ENCODE results near the gene TSPAN18.

Gene TSPAN18

DNA sequence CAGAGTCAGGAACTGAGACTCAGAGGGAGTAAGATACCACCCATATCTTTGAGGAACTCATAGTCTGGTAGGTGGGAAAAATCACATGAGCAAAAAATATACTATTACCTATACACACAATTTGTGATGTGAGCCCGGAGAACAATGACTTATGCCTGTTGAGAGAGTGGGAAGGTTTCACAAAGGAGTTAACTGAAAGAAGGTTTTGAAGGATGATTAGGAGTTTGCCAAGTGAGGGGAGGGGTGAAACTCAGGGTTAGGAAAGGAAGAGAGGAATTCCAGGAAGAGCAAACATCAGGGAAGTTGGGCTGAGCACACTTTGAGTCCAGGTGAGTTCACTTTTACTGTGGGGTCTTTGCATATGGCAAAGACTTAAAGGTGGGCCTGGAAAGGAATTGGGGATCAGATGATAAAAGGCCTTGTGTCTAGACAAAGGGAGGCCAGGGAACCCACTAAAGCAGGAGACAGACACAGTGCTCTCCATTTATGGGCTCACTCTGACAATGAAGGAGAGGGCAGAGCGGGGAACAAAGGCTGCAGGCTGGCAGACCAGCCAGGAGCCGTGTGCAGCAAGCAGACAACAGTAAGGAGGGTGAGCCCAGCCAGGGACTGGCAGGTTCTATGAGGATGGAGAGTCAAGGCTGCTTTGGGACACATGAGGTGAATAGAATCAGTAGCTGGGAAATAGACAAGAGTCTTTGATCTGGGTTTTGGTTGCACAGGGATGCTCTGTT, 33.1 kb downstream of the TSPAN18 start:
- DNase-seq (ENCODE audit: low read depth in 2 of 2), result no peak

DNA sequence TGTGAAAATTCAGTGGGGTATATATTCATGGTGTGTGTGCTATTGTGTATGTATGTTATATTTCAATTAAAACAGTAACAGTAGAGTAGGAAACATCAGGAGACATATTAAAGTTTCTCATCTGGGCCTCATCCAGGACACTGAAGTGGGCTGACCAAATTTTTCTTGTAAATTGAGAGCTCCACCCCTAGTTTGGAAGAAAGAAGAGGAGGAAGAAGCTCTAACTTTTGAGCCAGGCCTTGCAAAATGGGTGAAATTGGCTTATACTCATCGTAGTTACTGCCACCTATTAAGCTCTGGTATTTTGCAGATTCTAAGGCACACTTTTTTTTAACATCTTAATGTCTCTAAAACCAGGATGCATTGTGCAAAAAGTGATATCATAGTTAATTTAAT, 33.7 kb downstream of the TSPAN18 start:
- DNase-seq (ENCODE audit: low read depth in 2 of 2), result no peak

DNA sequence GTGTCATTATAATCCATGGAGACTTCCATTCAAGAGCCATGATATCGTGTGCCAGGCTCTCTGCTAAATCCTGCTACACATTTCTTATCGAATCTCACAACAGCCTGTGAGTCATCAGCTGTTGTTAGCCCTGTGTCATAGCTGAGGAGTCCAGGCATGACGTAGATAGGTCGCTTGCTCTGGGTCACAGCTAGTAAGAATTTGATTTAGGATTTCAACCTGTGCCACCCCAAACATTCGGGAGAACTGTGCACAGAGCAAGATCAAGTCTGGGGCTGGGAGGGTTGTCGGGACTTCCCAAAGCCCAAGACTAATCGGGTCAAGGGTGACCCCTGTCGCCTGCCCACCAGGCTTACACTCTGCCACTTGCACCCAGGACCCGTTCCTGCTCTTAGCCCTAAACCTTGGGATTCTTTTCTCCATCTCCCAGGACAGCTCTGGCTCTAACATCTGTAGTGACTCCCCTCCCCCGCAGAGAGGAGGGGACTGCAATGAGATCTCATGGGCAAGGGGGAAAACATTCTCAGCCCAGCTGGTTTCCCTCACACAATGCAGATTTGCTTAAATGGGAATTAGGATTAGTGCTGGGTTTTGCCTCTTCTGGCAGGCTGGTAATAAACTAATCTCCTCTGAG, 34.3 kb downstream of the TSPAN18 start:
- no peak for DNase-seq (ENCODE audit: low read depth in 2 of 2)

DNA sequence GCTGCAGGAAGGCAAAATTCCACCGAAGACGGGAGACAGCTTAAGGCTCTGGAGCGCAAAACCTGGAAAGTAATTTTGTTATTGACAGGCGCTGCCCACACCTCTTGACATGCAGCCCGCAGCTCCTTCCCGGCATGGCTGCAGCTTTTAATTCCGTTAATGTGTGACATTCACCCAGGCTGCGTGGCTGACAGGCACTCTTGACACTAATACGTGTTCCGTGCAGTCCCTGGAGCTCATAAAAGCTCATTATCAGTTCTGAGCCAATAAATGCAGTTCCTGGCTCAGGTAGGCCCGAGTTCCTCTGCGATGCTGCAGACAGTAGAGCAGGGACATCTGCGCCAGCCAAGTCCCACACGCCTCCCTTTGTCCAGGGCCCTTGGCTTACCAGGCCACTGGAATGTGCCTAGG, 34.8 kb downstream of the TSPAN18 start:
- no peak for DNase-seq (ENCODE audit: low read depth in 2 of 2)

DNA sequence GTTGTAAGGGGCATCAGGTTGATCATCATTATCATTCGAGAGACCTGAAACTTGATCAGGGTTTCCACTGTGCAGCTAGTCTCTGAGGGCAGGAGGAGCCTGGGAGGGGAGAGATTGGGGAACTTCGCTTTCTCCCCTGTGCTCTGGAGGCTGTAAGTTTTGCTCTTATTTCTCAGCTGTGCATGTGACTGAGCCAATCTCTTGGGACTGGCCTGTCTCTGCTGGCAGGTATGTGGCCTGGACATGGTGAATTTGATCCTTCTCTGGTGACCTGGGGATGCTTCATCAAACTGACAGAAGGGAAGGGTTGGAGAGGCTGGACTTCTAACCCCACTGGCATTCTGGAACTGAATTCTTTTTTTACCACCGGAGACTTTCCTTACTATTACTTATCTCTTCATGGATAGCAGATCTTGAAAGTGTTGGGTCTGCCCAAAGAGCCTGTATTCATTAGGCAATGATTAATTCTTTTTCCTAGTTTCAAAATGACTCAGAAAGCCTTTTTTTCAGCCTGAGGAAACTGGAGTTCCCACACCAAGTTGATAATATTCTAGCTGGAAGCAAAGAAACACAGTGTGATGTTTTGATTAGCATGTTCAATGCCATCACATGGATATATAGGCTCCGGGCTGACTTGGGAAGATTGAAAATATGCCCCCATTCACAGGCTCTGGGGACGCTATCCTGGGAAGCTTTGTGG, 36.5 kb downstream of the TSPAN18 start:
- no peak for DNase-seq (ENCODE audit: low read depth in 2 of 2)

DNA sequence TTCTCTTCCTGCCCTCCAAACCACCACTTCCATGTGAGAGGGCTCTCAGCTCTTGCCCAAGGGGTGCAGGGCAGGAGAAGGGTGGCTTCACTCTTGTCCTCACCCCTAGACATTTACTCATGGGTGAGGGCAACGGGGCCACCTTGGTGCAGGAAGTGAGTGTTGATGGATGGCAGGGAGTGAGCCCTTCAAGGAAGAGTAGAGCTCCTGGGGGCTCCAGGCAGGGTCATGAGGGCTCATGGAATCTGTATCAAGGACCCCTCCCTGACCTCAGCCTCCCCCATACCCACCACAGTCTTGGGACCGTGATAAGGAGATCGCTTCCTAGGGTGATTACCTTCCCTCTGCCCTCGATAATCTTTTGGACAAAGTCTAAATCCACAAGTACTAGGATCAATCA, 37.8 kb downstream of the TSPAN18 start:
- DNase-seq (ENCODE audit: low read depth in 2 of 2), result no peak

DNA sequence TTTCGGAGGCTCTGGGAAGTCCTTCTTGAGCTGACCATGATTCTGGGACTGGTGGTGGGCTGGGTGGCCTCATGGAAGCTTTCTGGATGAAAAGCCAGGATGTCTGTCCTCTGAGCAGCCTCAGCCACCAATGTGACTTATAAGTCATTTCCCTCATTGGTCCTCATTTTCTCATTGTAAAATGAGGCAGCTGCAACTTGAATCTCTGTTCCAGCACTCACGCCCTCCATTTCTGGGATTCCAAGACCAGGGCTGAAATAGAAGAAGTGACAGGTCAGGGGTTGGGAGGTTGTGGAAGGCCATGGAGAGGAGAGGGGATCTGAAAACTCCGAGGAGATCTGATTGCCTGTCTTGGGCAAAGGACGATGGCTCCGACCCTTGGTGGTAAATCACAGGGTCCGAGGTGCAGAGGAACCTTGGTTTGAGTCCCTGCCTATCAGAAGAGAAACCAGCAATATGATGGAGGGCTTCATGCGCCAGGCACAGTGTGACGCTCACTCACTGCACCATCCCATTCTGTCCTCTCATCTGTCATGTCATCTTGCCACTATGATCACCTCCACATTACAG, 38.3 kb downstream of the TSPAN18 start:
- no peak for DNase-seq (ENCODE audit: low read depth in 2 of 2)

DNA sequence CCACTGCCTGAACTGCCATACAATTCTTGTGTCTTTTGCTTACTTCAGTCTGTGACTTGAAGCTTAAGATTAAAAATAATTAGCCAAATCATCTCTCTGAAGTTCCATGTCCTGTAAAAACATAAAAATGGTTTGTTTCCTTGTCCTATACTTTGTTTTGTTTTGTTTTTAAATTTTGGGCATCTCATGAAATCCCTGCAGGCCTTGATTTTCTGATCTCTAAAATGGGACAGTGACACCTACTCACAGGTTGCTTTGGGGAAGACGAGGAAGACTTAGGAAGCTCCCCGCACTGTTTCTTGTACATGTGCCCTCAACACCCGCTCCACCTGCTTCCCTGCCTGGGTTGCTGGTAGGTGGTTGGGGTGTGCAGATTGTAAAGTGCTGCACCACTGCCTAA, 38.9 kb downstream of the TSPAN18 start:
- DNase-seq (ENCODE audit: low read depth in 2 of 2), result no peak

DNA sequence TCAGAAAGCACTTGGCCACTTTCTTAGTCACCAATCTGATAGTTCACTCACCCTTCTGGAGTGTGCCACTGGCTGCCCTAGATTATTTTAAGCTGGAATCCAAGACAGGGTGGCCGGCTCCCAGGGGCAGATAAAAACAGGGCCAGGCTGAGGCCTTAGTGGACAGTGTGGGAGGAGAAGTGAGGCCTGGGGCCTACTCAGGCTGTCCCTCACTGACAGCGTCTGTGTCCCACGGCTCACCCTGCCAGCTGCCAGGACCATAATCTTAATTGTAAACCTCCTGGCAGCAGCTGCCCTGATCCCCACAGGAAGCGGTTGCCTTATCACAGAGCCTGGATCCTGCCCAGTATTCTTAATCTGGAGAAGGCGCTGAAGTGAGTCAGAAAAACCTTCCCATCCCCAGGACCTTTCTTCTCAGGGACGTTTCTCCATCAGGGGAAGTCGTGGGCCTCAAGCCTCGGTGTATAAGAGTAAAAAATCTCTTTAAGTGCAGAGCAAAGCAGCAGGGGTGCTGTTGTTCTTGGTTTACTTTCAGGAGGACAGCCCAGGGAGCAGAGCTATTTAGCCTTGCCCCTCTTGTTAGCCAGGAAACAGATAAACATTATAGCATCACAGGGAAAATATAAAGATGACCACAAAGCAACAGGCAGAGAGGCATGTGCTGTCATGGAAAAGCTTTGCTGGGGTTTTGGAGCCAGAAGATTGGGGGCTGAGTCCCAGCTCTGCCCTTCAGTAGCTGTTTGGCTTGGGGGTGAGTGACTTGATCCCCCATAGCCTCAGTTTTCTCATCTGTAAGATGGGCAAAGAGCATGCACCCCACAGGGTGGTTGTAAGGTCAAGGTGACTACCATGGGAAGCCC, 39.6 kb downstream of the TSPAN18 start:
- DNase-seq (ENCODE audit: low read depth in 2 of 2), result no peak

DNA sequence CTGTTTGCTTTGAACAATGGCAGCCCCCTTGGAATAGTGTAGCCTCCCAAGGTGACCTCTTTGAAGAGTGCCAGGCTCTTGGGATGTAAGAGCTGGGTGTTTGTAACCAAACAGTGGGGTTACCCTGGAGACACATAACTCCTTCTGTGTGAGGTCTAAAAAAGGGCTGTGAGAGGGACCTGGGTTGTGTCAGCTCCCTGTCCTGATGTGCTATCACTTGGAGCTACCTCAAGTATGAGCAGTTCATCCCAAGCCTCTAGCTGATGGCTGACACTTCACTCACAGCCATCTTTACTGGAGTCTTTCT, 40.2 kb downstream of the TSPAN18 start:
- no peak for DNase-seq (ENCODE audit: low read depth in 2 of 2)

DNA sequence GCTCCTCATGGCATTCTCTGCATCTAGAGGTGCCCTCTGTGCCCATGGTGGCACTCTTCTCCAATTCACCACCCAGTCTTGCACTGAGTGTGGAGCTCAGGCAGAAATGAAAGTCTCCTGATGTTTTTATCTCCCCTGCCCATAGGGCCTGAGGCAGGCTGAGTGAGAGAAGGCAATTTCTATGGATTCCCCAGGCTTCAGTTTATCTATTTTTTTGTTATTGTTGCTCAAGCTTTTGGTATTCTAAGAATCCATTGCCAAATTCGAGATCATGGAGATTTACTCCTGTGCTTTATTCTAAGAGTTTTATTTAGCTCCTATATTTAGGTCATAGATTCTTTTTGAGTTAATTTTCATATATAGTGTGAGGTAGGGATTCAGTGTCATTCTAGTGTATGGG, 40.7 kb downstream of the TSPAN18 start:
- DNase-seq (ENCODE audit: low read depth in 2 of 2), result no peak

DNA sequence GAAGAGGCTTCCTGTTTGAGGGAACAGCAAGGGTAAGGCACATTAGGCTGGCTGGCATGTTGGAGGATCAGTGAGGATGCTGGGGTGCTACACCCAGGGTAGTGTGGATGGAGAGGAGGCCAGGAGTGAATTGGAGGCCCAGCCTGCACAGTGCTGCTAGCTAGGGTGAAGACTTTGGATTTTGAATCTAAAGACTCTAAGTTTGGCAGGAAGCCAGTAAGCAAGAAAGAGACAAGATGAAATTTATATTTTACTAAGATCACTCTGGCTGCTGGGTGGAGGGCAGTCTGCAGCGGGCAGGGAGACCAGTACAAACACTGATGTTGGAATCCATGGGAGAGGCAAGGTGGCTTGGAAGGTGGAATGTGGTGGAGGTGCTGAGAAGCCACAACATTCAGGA, 43.6 kb downstream of the TSPAN18 start:
- no peak for DNase-seq (ENCODE audit: low read depth in 2 of 2)

DNA sequence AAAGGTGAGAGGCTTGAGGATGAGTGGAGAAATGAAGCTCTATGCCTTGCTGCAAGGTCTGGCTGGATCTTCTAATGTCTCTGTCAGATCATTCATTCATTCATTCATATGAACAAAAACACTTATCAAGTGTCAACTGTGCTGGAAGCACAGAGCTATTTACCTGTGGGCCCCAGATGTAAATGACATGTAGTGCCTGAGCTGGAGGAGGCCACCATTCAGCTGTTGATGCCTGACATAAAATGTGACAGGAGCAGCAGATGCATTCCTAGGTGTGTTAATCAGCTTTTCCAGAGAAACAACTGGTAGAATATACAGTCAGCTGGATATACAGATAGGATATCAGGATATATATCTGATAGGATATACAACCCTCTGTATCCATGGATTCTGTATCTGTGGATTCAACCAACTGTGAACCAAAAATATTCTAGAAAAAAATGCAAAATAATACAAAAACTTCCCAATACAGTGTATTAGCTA, 44.5 kb downstream of the TSPAN18 start:
- DNase-seq (ENCODE audit: low read depth in 2 of 2), result no peak

DNA sequence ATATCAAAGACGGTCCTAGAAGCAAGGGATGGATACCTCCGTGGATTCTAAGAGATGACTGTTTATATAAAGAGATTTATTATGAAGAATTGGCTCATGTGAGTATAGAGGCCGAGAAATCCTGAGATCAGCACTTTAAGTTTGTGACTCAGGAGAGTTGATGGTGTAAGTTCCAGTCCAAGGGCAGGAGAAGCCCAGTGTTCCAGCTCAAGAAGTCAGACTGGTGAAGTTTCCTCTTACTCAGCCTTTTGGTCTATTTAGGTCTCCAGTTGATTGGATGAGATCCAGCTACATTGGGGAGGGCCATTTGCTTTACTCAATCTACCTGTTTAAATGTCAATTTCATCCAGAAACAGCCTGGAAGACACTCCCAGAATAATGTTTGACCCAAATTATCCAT, 45.1 kb downstream of the TSPAN18 start:
- DNase-seq (ENCODE audit: low read depth in 2 of 2), result no peak

DNA sequence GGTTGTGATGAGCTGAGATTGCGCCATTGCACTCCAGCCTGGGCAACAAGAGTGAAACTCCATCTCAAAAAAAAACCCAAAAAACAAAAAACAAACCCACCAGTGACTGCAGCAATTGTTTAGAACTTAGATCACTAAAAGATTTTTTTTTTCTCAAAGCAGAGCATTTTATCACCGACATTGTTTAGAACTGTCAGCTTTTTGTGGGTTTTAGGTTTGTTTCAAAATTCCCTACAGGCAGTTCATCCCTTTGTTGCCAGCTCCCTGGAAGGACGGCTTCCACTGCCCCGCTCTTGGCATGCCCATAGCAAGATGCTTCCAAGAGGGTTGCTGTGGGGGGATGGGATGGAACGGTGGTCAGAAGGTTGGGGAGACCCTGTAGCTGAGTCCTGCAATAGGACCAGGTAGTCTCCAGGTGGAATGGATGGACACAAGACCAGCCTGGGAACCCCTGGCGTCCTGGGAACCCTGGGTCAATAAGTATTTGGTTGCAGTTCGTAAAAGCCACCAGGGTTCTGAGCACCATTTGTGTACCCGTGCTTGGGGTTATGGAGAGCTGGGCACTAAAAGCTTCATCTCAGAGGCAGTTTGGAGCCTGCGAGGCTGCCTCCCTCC, 46.7 kb downstream of the TSPAN18 start:
- no peak for DNase-seq (ENCODE audit: low read depth in 2 of 2)

DNA sequence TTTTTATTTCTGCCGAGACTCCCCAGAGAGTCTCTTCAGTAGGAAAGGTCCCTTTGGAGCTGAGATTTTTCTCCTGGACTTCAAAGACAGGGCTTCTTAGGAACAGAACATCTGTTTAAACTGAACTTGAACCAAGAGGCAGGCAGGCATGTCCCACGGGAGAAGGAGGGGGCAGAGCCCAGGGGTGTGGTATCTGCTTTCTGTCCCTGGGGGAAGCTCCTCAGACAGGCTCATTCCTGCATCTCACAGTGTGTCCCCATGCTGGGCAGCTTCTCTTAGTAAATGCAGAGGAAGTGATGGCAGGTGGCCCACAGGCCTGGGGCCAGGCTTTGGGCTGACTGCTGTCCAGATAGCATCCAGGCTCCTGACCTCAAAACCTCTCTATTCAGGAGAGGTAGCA, 47.3 kb downstream of the TSPAN18 start:
- no peak for DNase-seq (ENCODE audit: low read depth in 2 of 2)

DNA sequence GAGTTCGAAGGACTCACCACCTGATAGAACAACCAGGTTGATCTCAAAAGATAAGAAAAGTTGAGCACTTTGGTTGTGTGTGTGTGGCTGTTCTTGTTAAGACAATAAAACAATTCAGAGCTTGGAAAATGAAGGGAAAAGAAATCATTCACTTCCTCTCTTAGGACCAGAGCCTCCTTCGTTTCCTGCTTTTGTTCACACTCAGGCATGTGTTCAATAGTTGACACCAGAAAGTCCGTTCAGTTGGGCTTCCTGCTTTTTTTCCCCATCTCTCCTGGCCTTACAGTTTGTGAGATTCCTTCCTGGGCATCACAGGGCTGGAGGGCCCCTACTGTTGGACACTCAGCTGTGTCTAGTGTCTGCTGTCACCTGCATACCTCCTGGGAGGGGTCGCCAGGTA, 48.0 kb downstream of the TSPAN18 start:
- DNase-seq (ENCODE audit: low read depth in 2 of 2), result no peak

DNA sequence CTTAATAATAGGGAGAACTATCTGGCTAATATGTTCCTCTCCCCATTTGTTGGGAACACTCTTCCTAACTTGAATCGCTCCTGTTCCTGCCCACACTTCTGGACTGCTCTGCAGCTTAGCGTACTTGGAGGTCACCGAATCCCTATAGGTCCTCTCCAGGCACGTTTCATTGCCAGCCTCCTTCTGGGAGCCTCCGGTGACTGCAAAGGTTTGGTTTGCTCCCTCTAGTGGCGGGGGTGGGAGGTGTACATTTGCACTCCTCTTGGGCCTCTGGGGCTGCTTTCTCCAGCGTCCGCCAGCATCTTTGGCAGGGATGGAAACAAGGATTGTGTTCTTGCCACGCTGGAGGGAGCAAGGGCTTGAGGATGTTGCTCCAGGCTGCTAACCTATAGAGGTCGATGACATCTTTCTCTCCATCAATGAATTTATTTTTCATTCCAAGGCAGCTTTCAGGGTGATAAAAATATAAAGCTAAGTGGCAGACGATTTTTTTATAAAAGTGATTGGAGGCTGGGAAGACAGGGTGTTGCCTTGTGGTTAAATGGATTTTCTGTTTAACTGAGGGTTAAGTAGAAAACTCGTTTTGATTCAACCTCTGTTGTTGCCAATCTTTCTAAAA, 48.7 kb downstream of the TSPAN18 start:
- peak; percentile 14 to 23 for DNase-seq (ENCODE audit: low read depth in 2 of 2)

DNA sequence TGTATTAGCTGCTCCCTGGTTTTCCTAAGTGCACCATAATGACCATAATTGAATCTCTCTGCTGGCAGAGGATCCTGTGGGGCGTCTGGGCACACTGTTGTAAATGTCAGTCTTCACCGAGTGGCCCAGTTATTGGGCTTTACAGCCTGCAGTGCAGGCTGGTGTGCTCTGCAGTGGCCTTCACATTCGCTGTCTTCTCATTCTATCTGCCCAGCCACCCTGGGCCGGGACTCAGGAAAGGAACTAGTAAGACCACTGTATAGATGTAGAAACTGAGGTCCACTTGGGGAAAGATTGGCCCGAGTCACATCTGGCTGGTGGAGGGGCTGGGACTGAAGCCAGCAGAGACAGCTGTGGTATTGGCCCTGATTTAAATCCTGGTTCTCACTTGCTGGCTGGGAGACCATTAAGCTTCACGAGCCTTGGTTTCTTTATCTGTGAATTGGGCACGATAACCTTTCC, 49.3 kb downstream of the TSPAN18 start:
- DNase-seq (ENCODE audit: low read depth in 2 of 2), result no peak

DNA sequence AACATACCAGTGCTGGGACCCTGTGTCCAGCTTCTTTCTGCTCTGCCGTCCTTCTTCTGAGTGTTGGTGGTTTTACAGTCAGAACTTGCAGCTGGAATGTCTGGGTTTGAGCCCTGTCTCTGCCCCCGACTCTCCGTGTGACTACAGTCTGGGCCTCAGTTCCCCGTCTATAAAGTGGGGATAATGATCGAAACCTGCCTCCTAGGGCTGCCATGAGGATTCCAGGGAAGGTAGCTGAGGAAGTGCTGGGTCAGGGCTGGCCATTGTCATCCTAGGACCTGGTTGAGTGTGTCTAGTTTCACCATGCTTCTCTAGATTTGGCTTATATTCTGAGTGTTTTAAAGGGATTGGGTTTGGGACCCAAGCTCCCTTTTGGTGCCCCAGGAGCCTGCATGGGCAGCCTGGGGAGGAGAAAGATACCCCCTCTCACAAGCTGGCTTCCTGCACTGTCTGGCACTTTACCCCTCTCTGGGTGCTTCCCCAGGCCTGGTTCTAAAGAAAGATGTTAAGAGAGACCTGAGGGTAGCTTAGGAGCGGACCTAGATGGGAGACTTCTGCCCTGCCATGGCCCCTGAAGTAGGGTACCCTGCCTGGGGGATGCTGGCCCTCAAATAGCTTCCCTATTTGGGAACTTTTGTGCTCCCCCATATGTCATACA, 49.9 kb downstream of the TSPAN18 start:
- DNase-seq (ENCODE audit: low read depth in 2 of 2), result no peak
